ENCODE measurements around the gene NIPAL4.

DNA sequence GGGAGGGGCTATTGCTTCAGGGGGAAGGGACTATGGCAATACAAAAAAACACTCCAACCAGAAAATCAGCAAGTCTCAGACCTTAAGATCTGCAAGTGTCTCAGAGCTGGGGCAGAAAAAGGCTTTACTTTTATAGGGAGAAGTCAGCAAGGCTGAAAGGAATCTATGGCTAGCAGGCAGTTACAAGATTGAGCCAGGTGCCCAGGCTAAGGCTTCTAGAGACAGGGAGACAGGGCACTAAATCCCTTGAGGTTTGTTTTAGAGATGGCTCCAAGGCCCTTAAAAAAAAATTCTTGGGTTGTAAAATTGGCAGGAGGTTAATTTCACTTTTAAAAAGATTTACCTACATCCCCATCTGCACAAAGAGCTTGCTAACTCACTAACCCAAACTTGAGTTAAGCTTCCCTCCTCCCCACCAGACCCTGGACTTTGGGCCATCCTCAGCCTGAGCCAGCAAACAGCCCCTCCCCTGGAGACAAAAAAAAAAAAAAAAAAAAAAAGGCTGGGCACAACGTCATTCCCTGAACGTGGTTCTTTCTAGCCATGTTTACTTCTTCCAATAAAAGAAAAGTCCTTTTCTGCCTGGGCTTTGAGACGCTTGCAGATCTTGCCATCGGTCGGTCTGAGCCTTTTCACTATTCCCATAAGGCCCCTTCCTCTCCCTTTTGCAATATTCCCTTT lies 17.9 kb downstream of the NIPAL4 start:
- TF ChIP-seq EZH2 (IDR thresholded peaks at IDR 0.05; ENCODE audit: borderline replicate concordance, low read length): no peak
- TF ChIP-seq, protein P1, sequence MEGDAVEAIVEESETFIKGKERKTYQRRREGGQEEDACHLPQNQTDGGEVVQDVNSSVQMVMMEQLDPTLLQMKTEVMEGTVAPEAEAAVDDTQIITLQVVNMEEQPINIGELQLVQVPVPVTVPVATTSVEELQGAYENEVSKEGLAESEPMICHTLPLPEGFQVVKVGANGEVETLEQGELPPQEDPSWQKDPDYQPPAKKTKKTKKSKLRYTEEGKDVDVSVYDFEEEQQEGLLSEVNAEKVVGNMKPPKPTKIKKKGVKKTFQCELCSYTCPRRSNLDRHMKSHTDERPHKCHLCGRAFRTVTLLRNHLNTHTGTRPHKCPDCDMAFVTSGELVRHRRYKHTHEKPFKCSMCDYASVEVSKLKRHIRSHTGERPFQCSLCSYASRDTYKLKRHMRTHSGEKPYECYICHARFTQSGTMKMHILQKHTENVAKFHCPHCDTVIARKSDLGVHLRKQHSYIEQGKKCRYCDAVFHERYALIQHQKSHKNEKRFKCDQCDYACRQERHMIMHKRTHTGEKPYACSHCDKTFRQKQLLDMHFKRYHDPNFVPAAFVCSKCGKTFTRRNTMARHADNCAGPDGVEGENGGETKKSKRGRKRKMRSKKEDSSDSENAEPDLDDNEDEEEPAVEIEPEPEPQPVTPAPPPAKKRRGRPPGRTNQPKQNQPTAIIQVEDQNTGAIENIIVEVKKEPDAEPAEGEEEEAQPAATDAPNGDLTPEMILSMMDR (conservative IDR thresholded peaks at IDR 0.05 in 1 of 2, IDR thresholded peaks at IDR 0.05 in 1 of 2; ENCODE audit: extremely low read depth in 1 of 2, insufficient read depth in 1 of 2, low read depth in 1 of 2, low read length in 2 of 2): no peak

All from mammary epithelial cell (primary cell).